ENCODE results near the gene CLMP. TPM values are rescaled to one million over a fixed set of nuclear protein-coding genes. Genes with fewer than 3 reads are reported as not detected.

Gene CLMP
- total RNA-seq, 2 experiments from 2014 or later, result 0.14 to 0.15 TPM

DNA sequence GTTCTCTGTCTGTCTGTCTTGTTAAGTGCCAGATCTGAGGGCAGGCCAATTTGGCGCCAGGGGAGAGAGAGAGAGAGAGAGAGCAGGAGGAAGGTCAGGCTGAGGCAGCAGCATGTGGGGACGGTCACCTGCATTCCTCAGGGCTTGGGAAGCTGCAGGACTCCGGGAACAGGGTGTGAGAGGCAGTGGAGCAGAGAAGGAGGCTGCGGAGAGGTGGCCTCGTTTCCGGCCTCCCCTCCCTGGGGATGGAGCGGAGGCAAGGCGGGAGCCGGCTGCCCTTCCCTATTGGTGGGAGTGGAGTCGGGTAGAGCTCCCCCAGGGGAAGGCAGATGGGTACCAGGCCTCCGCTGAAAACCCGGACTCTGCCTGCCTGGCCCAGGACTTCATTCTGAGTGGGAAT lies 9.7 kb downstream of the CLMP start:
- DNase-seq, result no peak
- Mint-ChIP-seq H3K9me3 (no peaks in the 10 kb centered on the region), H3K27ac (no peak overlapping the region), H3K4me3 (no peak overlapping the region), H3K36me3 (ENCODE audit: low read depth) (no peaks in the 10 kb centered on the region), H3K4me1 (ENCODE audit: low read depth) (peaks cover 3% of the 10 kb centered on the region), H3K27me3 (ENCODE audit: low read depth) (peaks cover 21% of the 10 kb centered on the region)
- intact Hi-C loops (cut with micrococcal nuclease), result no loop called here
- CTCF ChIA-PET, result interaction anchor here (0.9 kb wide), 1 partner anchor 62 kb away, joined by 4 read pairs; no protein-coding TSS in a partner anchor

DNA sequence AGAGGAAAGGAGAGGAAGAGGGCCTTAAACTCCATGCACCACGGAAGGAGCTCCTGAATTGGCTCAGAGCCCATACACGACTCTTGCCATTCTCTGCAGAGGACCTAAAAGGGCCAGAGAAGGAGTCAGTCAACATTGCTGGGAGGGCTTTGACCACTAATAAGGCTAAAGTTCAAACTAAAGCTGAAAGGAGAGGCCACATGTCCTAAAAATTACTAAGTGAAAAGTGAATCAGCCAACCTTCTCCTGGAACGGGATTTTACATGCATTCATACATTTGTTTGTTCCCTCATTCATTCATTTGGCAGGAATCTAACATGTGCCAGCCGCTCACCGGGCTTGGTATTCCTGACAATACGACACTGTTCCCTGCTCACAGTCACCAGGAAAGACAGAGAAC lies 10.5 kb downstream of the CLMP start:
- no peak overlapping the region for H3K4me3 Mint-ChIP-seq
- H3K27me3 Mint-ChIP-seq (ENCODE audit: low read depth), result peaks cover 19% of the 10 kb centered on the region
- DNase-seq, result no peak
- no peak overlapping the region for H3K27ac Mint-ChIP-seq
- CTCF ChIA-PET, result interaction anchor here (0.6 kb wide), 1 partner anchor 56 kb away, joined by 7 read pairs; no protein-coding TSS in a partner anchor
- peaks cover 3% of the 10 kb centered on the region for H3K4me1 Mint-ChIP-seq (ENCODE audit: low read depth)
- no peaks in the 10 kb centered on the region for H3K9me3 Mint-ChIP-seq
- H3K36me3 Mint-ChIP-seq (ENCODE audit: low read depth), result no peaks in the 10 kb centered on the region
- intact Hi-C loops (cut with micrococcal nuclease), result no loop called here

DNA sequence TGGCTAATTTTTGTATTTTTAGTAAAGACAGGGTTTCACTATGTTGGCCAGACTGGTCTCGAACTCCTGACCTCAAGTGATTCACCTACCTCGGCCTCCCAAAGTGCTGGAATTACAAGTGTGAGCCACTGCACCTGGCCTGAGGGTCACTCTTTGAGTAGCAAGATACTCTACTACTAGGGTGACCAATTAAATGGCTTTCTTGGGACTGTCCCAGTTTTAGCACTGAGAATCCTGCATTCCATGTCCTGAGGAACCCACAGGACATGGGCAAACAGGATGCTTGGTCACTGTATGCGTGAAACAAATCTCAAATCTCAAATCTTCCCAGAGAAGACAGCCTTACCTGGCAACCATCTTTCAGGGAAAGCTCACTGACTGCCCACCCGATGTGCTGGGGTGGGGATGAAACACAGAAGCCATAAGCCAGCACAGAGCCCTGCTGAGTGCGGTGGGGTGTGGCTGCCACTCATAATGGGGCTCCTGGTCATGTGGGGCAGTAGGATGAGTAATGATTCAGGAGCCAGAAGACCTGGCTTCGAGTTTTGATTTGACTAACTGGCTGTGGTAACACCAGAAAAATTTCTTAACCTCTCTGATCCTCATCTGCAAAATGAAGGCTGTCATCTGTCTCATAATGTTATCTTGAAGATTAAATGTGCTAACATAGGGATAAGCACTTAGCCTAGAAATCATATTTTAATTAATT lies 11.5 kb downstream of the CLMP start:
- Mint-ChIP-seq H3K27ac (no peak overlapping the region), H3K27me3 (ENCODE audit: low read depth) (peaks cover 17% of the 10 kb centered on the region), H3K9me3 (no peaks in the 10 kb centered on the region), H3K36me3 (ENCODE audit: low read depth) (no peaks in the 10 kb centered on the region), H3K4me1 (ENCODE audit: low read depth) (peaks cover 3% of the 10 kb centered on the region), H3K4me3 (no peak overlapping the region)
- intact Hi-C loops (cut with micrococcal nuclease), result no loop called here
- CTCF ChIA-PET, result no interaction called here
- DNase-seq, result no peak

- no peak for DNase-seq
- Mint-ChIP-seq H3K36me3 (ENCODE audit: low read depth) (no peaks in the 10 kb centered on the region), H3K27ac (no peak overlapping the region), H3K4me3 (no peak overlapping the region), H3K27me3 (ENCODE audit: low read depth) (peaks cover 7% of the 10 kb centered on the region), H3K4me1 (ENCODE audit: low read depth) (no peaks in the 10 kb centered on the region), H3K9me3 (no peaks in the 10 kb centered on the region)
- CTCF ChIA-PET, result no interaction called here
- intact Hi-C loops (cut with micrococcal nuclease), result no loop called here
Measured at GRCh38 chr11:123181767-123182500, 13.1 kb downstream of the CLMP start.

GRCh38 chr11:123181075-123181474 lies 14.0 kb downstream of the CLMP start:
- CTCF ChIA-PET, result interaction anchor here (0.6 kb wide), 1 partner anchor 42 kb away, joined by 3 read pairs; no protein-coding TSS in a partner anchor
- Mint-ChIP-seq H3K36me3 (ENCODE audit: low read depth) (no peaks in the 10 kb centered on the region), H3K27ac (no peak overlapping the region), H3K27me3 (ENCODE audit: low read depth) (peaks cover 5% of the 10 kb centered on the region), H3K4me1 (ENCODE audit: low read depth) (peaks cover 2% of the 10 kb centered on the region), H3K9me3 (no peaks in the 10 kb centered on the region), H3K4me3 (no peak overlapping the region)
- no peak for DNase-seq
- intact Hi-C loops (cut with micrococcal nuclease), result no loop called here

DNA sequence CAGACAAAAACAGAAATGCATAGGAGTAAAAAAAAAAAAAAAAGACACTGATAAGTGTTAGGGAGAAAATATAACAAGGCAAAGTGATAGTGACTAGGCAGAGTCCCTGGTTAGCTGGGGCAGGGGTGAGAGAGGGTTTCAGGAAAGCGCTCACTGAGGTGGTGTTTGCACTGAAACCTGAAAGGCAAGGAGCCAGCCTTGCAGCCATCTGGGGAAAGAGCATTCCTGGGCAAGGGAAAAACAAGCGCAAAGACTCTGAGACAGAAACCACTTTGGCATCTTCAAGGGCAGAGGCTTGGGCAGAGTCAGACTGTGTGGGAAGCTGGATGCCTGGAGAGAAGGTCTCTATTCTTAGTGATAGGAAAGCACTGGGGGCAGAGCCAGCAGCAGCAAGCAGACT lies 14.5 kb downstream of the CLMP start:
- Mint-ChIP-seq H3K4me1 (ENCODE audit: low read depth) (peaks cover 2% of the 10 kb centered on the region), H3K36me3 (ENCODE audit: low read depth) (no peaks in the 10 kb centered on the region), H3K27ac (no peak overlapping the region), H3K4me3 (no peak overlapping the region), H3K9me3 (no peaks in the 10 kb centered on the region), H3K27me3 (ENCODE audit: low read depth) (peaks cover 2% of the 10 kb centered on the region)
- DNase-seq, result no peak
- intact Hi-C loops (cut with micrococcal nuclease), result no loop called here
- CTCF ChIA-PET, result interaction anchor here (0.6 to 1.4 kb wide), 2 partner anchors 41 to 81 kb away, joined by 3 to 5 read pairs; no protein-coding TSS in a partner anchor

DNA sequence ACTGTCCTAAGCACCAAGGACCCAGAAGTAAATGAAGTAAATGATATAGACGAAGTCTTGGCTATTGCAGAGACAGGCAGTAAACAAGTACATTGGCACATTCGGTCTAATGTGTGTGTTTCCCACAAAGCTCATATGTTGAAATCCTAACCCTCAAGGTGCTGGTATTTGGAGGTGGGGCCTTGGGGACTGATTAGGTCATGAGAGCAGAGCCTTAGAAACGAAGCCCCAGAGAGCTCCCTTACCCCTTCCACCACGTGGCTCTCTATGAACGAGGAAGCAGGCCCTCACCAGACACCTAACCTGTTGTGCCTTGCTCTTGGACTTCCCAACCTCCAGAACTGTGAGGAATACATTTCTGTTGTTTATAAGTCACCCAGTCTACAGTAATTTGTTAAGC lies 14.9 kb downstream of the CLMP start:
- Mint-ChIP-seq H3K4me3 (no peak overlapping the region), H3K4me1 (ENCODE audit: low read depth) (peaks cover 2% of the 10 kb centered on the region), H3K36me3 (ENCODE audit: low read depth) (no peaks in the 10 kb centered on the region), H3K27me3 (ENCODE audit: low read depth) (peaks cover 1% of the 10 kb centered on the region), H3K27ac (no peak overlapping the region), H3K9me3 (no peaks in the 10 kb centered on the region)
- intact Hi-C loops (cut with micrococcal nuclease), result no loop called here
- DNase-seq, result no peak
- CTCF ChIA-PET, result interaction anchor here (1.4 to 1.5 kb wide), 2 partner anchors 16 to 81 kb away, joined by 3 to 5 read pairs; no protein-coding TSS in a partner anchor

GRCh38 chr11:123179586-123179985 lies 15.5 kb downstream of the CLMP start:
- H3K9me3 Mint-ChIP-seq, result no peaks in the 10 kb centered on the region
- H3K36me3 Mint-ChIP-seq (ENCODE audit: low read depth), result no peaks in the 10 kb centered on the region
- CTCF ChIA-PET, result interaction anchor here (1.4 to 1.5 kb wide), 2 partner anchors 16 to 82 kb away, joined by 3 to 5 read pairs; no protein-coding TSS in a partner anchor

DNA sequence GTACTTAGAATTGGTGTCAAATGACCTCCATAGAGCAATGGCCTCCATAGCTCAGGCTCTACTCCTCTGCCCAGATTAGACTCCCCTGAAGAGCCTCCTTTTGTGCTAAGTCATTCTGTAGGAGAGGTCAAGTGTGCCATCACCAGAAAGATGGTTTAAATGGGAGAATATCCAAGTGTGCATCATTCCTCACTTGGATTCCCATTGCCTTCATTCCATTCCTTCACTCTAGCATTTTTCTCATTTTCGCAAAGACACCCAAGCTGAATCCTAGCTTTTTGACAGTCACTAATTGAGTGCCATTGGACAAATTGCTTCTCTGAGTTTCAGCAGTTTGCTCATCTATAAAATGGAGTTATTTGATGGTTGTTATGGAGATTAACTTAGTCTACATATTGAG lies 16.9 kb downstream of the CLMP start:
- no peaks in the 10 kb centered on the region for H3K9me3 Mint-ChIP-seq
- no peaks in the 10 kb centered on the region for H3K36me3 Mint-ChIP-seq (ENCODE audit: low read depth)
- DNase-seq, result no peak
- H3K27me3 Mint-ChIP-seq (ENCODE audit: low read depth), result no peaks in the 10 kb centered on the region
- CTCF ChIA-PET, result interaction anchor here (0.8 kb wide), 1 partner anchor 75 kb away, joined by 3 read pairs; no protein-coding TSS in a partner anchor
- no peak overlapping the region for H3K27ac Mint-ChIP-seq
- H3K4me3 Mint-ChIP-seq, result no peak overlapping the region
- intact Hi-C loops (cut with micrococcal nuclease), result no loop called here
- H3K4me1 Mint-ChIP-seq (ENCODE audit: low read depth), result peaks cover 2% of the 10 kb centered on the region

More at GRCh38 chr11:123179586-123179985, 15.5 kb downstream of the CLMP start:
- Mint-ChIP-seq H3K4me3 (no peak overlapping the region), H3K4me1 (ENCODE audit: low read depth) (peaks cover 2% of the 10 kb centered on the region), H3K27ac (no peak overlapping the region), H3K27me3 (ENCODE audit: low read depth) (no peaks in the 10 kb centered on the region)
- no peak for DNase-seq
- intact Hi-C loops (cut with micrococcal nuclease), result no loop called here

DNA sequence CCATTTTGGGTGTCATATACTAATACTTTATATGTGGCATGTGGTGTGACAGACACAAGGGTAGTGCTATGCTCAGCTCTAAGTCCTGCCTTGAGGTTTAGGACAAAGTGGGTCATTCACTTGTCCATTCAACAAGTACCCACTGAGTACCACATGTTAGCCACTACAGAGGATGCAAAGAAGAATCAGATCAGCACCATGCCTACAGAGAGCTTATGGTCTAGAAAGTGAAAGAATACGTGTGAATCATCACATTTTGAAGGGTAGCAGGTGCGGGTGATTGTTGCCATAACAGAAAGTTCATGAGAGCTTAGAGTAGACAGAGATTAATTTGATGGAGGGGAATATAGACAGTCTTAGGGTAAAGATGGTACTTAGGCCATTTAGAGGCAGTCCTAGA lies 18.3 kb downstream of the CLMP start:
- no peaks in the 10 kb centered on the region for H3K36me3 Mint-ChIP-seq (ENCODE audit: low read depth)

DNA sequence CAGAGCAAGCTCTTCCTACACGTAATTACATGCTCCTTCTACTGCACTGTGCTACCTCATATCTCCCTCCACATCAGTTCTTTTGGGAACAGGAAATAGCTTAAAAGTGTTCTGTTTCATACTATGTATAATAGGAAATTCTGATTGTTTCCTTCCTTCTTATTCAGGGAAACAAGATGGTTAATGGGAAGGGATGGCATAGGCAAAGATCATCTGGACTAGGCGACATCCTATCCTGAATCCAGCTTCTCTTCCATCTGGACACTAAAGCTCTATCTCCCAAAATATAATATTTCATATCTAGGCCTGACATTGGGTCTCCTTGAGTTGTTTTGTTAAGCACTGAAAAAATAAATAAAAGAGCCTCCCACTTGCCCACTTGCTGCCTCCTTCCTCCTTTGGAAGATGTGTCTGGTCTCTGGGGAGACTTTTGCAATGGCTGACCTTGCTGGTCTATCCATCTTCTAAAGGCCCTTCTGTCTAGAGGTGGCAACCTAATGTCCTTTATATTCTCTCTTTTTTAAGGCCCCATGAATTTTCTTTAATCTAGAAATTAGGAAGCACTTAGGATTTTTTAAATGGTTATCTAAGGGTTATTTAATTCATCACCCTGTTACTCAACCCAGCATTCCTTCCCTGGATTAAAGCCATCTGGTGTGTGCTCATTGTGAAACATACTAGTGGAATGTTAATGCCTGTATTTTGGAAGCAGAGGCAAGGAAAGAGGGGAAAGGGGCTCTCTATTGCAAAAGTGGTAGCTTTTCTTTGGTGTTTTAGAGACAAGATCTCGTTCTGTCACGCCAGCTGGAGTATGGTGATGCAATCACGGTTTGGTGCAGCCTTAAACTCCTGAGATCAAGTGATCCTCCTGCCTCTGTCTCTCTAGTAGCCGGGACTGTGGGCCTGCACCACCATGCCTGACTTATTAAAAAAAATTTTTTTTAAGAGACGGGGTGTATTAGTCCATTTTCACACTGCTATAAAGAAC lies 20.6 kb downstream of the CLMP start:
- H3K27ac Mint-ChIP-seq, result no peak overlapping the region
- intact Hi-C loops (cut with micrococcal nuclease), result no loop called here
- no peak for DNase-seq
- peaks cover 2% of the 10 kb centered on the region for H3K4me1 Mint-ChIP-seq (ENCODE audit: low read depth)
- no peaks in the 10 kb centered on the region for H3K9me3 Mint-ChIP-seq
- no peak overlapping the region for H3K4me3 Mint-ChIP-seq
- no peaks in the 10 kb centered on the region for H3K36me3 Mint-ChIP-seq (ENCODE audit: low read depth)
- CTCF ChIA-PET, result interaction anchor here (0.6 to 1.7 kb wide), 4 partner anchors 10 to 87 kb away, joined by 3 to 7 read pairs (median 4); no protein-coding TSS in a partner anchor
- H3K27me3 Mint-ChIP-seq (ENCODE audit: low read depth), result no peaks in the 10 kb centered on the region

More for the DNA sequence above, 18.3 kb downstream of the CLMP start:
- Mint-ChIP-seq H3K4me3 (no peak overlapping the region), H3K27me3 (ENCODE audit: low read depth) (no peaks in the 10 kb centered on the region), H3K27ac (no peak overlapping the region), H3K9me3 (no peaks in the 10 kb centered on the region), H3K4me1 (ENCODE audit: low read depth) (peaks cover 2% of the 10 kb centered on the region)
- CTCF ChIA-PET, result interaction anchor here (1.1 to 1.2 kb wide), 2 partner anchors 10 to 115 kb away, joined by 3 read pairs; no protein-coding TSS in a partner anchor
- intact Hi-C loops (cut with micrococcal nuclease), result no loop called here
- DNase-seq, result no peak

- intact Hi-C loops (cut with micrococcal nuclease), result no loop called here
- Mint-ChIP-seq H3K27ac (no peak overlapping the region), H3K9me3 (no peaks in the 10 kb centered on the region), H3K36me3 (ENCODE audit: low read depth) (no peaks in the 10 kb centered on the region), H3K4me3 (no peak overlapping the region), H3K4me1 (ENCODE audit: low read depth) (peaks cover 2% of the 10 kb centered on the region), H3K27me3 (ENCODE audit: low read depth) (no peaks in the 10 kb centered on the region)
- DNase-seq, result no peak
- CTCF ChIA-PET, result interaction anchor here (0.5 to 1.7 kb wide), 4 partner anchors 9 to 127 kb away, joined by 4 to 7 read pairs (median 4); no protein-coding TSS in a partner anchor
Measured at GRCh38 chr11:123173856-123174186, 21.2 kb downstream of the CLMP start.

Measured in activated naive CD4-positive, alpha-beta T cell treated with anti-CD3 and anti-CD28 coated beads for 36 hours (primary cell).